Gastrocnemius medialis (tissue), 4 donors: ENCODE results near the gene MGMT. TPM values are rescaled to one million over a fixed set of nuclear protein-coding genes. Genes with fewer than 3 reads are reported as not detected.

Source experiments
- ATAC-seq, 2 donors: fragments of 150-250 bp; one replicate each; pipeline ENCODE4 v1.9.1; 2016
- DNase-seq, 2 donors: peaks; one replicate each; pipeline ENCODE4 v3.0.0-alpha.2; 2019
- H3K27ac ChIP-seq, 4 donors: fragments of 200-600 bp; sonication (generic); 1 replicate in 1 of 4; 2 replicates in 3 of 4; pipeline ENCODE4 v1.5.1; 2016 to 2018; ENCODE audit warnings: mild to moderate bottlenecking in 2 of 4, moderate library complexity in 1 of 4
- H3K27me3 ChIP-seq, 3 donors: fragments of 200-600 bp; sonication (generic) in 2 of 3; 1 replicate in 1 of 3; 2 replicates in 2 of 3; pipeline versions ENCODE4 v1.5.1 to v1.6.0; 2016 to 2019; ENCODE audit warnings: mild to moderate bottlenecking in 1 of 3, moderate library complexity in 1 of 3
- H3K36me3 ChIP-seq, 2 donors: fragments of 200-600 bp; sonication (generic) in 1 of 2; one replicate each; pipeline ENCODE4 v1.5.1; 2017 to 2018
- H3K4me1 ChIP-seq, 2 donors: fragments of 200-600 bp; sonication (generic) in 1 of 2; one replicate each; pipeline ENCODE4 v1.5.1; 2016 to 2017; ENCODE audit warnings: mild to moderate bottlenecking in 2 of 2
- H3K4me3 ChIP-seq, 4 donors: fragments of 200-600 bp; sonication (generic) in 3 of 4; 1 replicate in 1 of 4; 2 replicates in 3 of 4; pipeline ENCODE4 v1.5.1; 2016 to 2019; ENCODE audit warnings: mild to moderate bottlenecking in 2 of 4
- H3K9me3 ChIP-seq, 3 donors: fragments of 200-600 bp; sonication (generic) in 2 of 3; 1 replicate in 1 of 3; 2 replicates in 2 of 3; pipeline ENCODE4 v1.5.1; 2016 to 2019
- POLR2A ChIP-seq, 2 donors: fragments of 450-650 bp; IDR thresholded peaks; one replicate each; pipeline ENCODE4 v1.6.1; 2017; ENCODE audit warnings: antibody characterized with exemption in 2 of 2, mild to moderate bottlenecking in 2 of 2, moderate library complexity in 2 of 2
- in situ Hi-C, 4 donors: fragments of 200-750 bp; cut with MboI; loops; one replicate each; pipeline versions ENCODE4 v1.15.0 to v1.8.0; 2017; ENCODE audit warnings: low sequenced_read_pairs in 4 of 4
- intact Hi-C: fragments of 100-400 bp; cut with DNase I; formaldehyde crosslinking; loops from one replicate; pipeline ENCODE4 v1.15.1; 2023; ENCODE audit warnings: low total_unique reads
- total RNA-seq, 4 donors: library from RNA; depleted of rRNA; stranded (reverse); fragments of >200 nt; gene quantifications; one replicate each; pipeline versions ENCODE4 v1.1.0 to v1.2.3, GENCODE V29; 2016
- TF ChIP-seq, protein P1 (sequence below), 5 experiments: fragments of 450-650 bp in 3 of 5; fragments of 200-600 bp in 2 of 5; sonication (generic) in 2 of 5; IDR thresholded peaks in 4 of 5; conservative IDR thresholded peaks in 1 of 5; 1 replicate in 4 of 5; 2 replicates in 1 of 5; pipeline ENCODE4 v1.5.1; 2016 to 2019; ENCODE audit warnings: antibody characterized with exemption in 5 of 5, mild to moderate bottlenecking in 3 of 5, moderate library complexity in 3 of 5

The MGMT gene
- total RNA-seq, 4 donors from 2014 or later: 8.9 to 20.7 (median 17.1) TPM

DNA sequence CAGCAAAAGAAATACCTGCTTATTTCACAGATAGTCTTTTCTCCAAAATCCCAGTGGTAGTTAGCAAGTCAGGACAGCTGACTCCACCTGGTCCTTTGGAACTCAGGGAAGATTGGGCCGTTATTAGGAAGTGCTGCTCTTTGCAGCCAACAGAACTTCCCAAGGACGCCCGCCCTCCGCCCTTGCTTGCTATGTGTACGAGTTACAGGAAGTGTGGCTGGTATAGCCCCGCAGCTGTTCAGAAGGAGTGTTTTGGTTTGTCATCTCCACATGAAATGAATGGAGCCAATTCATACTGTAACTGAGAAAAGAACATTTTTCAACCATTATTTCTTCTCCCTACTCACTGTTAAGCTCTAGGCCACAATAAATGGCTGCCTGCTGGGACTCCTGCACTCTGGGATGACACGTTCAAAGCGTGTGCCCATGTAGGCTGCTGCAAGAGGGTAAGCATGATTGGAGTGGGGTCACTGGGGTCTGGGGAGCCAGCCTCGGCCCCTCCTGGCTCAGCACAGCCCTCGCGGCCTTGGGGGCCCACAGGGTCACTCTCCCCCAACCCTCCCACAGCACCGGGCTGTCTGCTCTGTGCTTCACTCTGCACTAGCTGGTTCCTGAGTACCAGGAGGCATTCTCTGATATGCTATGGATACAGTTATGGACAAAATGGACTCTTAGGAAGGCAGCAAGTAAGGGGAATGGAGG lies 253.0 kb downstream of the MGMT start:
- Histone ChIP-seq H3K4me1 (no peaks in the 10 kb centered on the region), H3K4me3 (no peak overlapping the region), H3K36me3 (no peaks in the 10 kb centered on the region), H3K27me3 (no peaks in the 10 kb centered on the region), H3K9me3 (no peaks in the 10 kb centered on the region), H3K27ac (no peak overlapping the region)
- in situ Hi-C loops (no loop called here), intact Hi-C loops (no loop called here)
- TF ChIP-seq, protein P1, sequence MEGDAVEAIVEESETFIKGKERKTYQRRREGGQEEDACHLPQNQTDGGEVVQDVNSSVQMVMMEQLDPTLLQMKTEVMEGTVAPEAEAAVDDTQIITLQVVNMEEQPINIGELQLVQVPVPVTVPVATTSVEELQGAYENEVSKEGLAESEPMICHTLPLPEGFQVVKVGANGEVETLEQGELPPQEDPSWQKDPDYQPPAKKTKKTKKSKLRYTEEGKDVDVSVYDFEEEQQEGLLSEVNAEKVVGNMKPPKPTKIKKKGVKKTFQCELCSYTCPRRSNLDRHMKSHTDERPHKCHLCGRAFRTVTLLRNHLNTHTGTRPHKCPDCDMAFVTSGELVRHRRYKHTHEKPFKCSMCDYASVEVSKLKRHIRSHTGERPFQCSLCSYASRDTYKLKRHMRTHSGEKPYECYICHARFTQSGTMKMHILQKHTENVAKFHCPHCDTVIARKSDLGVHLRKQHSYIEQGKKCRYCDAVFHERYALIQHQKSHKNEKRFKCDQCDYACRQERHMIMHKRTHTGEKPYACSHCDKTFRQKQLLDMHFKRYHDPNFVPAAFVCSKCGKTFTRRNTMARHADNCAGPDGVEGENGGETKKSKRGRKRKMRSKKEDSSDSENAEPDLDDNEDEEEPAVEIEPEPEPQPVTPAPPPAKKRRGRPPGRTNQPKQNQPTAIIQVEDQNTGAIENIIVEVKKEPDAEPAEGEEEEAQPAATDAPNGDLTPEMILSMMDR (IDR thresholded peaks at IDR 0.05 in 4 of 5, conservative IDR thresholded peaks at IDR 0.05 in 1 of 5): no peak
- no peak for TF ChIP-seq POLR2A (IDR thresholded peaks at IDR 0.05)
- ATAC-seq (no peak), DNase-seq (no peak)

DNA sequence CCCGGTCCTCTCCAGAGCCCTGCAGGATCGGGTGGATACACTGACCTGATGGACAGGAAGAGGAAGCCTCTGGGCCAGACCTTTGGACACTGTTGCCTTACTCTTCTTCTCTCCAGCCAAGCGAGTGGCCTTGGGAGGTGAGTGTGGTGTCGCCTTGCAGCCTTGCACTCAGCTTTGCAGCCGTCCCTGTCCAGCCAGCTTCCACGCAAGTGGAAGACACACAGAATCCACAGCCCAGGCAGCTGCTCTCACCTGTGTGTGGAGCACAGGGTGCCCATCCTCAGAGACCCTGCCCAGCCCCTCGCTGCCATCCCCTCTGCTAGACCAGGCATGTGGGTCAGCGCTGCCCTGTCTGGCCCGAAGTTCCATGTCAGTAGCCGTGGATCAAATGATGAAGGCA lies 258.0 kb downstream of the MGMT start:
- Histone ChIP-seq H3K27ac (no peak overlapping the region), H3K36me3 (no peaks in the 10 kb centered on the region), H3K4me1 (no peaks in the 10 kb centered on the region), H3K9me3 (no peaks in the 10 kb centered on the region), H3K27me3 (no peaks in the 10 kb centered on the region), H3K4me3 (no peak overlapping the region)
- intact Hi-C loops (no loop called here), in situ Hi-C loops (no loop called here)
- no peak for TF ChIP-seq POLR2A (IDR thresholded peaks at IDR 0.05)
- TF ChIP-seq, protein P1 (IDR thresholded peaks at IDR 0.05 in 4 of 5, conservative IDR thresholded peaks at IDR 0.05 in 1 of 5): no peak
- no peak for ATAC-seq
- DNase-seq: no peak

DNA sequence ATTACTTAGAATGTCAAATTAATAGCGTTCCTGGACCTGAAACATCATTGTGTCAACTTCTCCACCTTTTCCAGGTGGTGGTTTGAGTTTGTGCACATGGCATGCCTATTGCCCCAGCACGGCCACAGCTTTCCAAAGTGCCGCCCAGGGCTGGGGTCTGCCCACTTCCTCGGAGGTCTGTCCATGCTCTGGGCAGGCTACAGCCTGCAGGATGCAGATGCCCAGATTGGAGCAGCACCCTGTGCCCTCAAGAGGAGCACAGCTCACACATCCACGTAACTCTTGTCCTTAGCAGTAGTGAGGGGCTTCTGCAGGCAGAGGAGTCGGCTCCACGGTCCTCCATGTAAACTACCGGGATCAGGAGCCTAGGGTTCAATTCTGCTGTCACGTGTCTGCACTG lies 258.4 kb downstream of the MGMT start:
- no peak for ATAC-seq
- H3K4me3 ChIP-seq: no peak overlapping the region
- no peaks in the 10 kb centered on the region for H3K27me3 ChIP-seq
- intact Hi-C loops: no loop called here
- no peak overlapping the region for H3K27ac ChIP-seq
- H3K9me3 ChIP-seq: no peaks in the 10 kb centered on the region
- in situ Hi-C loops: no loop called here
- no peaks in the 10 kb centered on the region for H3K4me1 ChIP-seq
- H3K36me3 ChIP-seq: no peaks in the 10 kb centered on the region
- DNase-seq: no peak
- no peak for TF ChIP-seq POLR2A (IDR thresholded peaks at IDR 0.05)
- TF ChIP-seq, protein P1 (IDR thresholded peaks at IDR 0.05 in 4 of 5, conservative IDR thresholded peaks at IDR 0.05 in 1 of 5): no peak

DNA sequence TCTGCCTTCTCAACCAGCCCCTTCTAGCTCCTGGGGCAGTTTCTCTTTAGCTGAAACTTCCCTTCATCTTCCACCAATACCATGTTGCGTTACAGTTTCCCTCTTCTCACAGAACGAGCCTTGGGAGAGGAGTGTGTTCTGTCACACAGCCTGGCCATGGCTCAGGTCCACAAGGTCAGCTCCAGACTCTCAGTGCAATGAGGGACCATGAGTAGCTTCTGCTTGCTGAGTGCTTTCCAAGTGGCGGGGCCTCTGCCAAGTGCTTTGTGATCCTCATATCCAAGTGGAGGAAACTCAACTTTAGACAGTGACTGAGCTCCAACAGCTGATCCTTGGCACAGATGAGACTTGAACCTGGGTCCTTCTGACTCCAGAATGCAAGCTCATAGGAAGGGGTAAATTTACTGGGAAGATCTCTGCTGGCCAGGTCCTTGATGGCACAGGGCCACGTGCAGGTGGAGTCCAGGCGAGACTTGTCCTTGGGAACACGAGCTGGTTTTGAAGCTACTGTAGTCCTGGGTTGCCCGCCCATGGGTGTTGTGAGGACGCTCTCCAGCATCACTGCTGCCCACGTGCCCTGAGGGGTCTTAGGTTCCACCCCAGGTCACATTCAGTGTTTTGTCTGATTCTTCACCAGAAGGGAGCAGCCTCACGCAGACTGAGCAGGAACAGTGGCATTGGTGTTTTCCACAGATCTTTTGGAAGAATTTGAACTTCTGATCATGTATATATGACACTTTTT lies 259.0 kb downstream of the MGMT start:
- Histone ChIP-seq H3K9me3 (no peaks in the 10 kb centered on the region), H3K36me3 (no peaks in the 10 kb centered on the region), H3K27me3 (no peaks in the 10 kb centered on the region), H3K4me3 (no peak overlapping the region), H3K4me1 (no peaks in the 10 kb centered on the region), H3K27ac (no peak overlapping the region)
- intact Hi-C loops (no loop called here), in situ Hi-C loops (no loop called here)
- ATAC-seq: no peak
- TF ChIP-seq, protein P1 (IDR thresholded peaks at IDR 0.05 in 4 of 5, conservative IDR thresholded peaks at IDR 0.05 in 1 of 5): no peak
- no peak for TF ChIP-seq POLR2A (IDR thresholded peaks at IDR 0.05)
- no peak for DNase-seq
